ENCODE measurements around the gene SNAPIN. TPM values are rescaled to one million over a fixed set of nuclear protein-coding genes. Genes with fewer than 3 reads are reported as not detected.

Gene SNAPIN
- total RNA-seq, 1 experiment from 2014 or later: 23.4 TPM

DNA sequence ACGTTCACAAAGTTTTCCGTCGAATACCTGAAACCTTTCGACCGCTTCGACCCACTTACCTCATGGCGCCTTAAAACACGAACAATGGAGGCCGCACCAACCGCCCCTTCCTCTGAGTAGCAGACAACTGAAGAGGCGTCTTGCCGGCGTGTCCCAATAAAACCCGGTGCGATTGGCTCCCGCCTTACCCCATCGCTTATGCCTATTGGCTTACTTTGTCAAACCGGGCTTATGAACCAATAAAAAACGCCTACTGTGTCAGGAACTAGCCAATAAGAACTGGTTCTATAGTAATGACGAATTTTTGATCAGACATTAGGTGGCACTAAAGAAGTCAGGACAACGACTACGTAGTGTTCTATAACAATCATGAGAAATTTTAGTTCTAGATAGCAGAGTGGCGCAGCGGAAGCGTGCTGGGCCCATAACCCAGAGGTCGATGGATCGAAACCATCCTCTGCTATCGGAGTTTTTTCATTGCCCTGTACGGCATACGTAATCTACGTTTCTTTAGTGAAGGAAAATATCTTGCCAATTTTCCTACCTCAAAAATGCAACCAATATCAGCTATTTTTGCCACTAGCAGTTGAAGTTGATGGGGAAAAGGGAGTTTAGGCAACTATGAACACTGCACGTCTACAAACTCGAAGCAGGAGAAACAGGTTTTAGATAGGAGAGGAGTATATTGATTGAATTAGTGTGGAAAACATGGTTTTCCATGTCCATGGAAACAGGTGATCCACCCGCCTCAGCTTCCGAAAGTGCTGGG, 12.5 kb downstream of the SNAPIN start, which contains the start of gene ILF2 (continued):
- TF ChIP-seq MXD4 (CRISPR knock-in tag; IDR thresholded peaks at IDR 0.05; ENCODE audit: borderline replicate concordance): no peak
- no peak for TF ChIP-seq ARID4B (CRISPR knock-in tag; IDR thresholded peaks at IDR 0.05; ENCODE audit: borderline replicate concordance)
- no peak for TF ChIP-seq ZNF232 (CRISPR knock-in tag; IDR thresholded peaks at IDR 0.05)
- TF ChIP-seq PRDM15 (CRISPR knock-in tag; IDR thresholded peaks at IDR 0.05): 0 out of 2 replicates have a peak, but pooled peaks have one; percentile 25
- 0 out of 2 replicates have a peak, but pooled peaks have one; percentile 21 for TF ChIP-seq CREB1 (CRISPR knock-in tag; IDR thresholded peaks at IDR 0.05)
- TF ChIP-seq FOXK1 (CRISPR knock-in tag; IDR thresholded peaks at IDR 0.05): peak; percentile 74
- TF ChIP-seq, protein P1, sequence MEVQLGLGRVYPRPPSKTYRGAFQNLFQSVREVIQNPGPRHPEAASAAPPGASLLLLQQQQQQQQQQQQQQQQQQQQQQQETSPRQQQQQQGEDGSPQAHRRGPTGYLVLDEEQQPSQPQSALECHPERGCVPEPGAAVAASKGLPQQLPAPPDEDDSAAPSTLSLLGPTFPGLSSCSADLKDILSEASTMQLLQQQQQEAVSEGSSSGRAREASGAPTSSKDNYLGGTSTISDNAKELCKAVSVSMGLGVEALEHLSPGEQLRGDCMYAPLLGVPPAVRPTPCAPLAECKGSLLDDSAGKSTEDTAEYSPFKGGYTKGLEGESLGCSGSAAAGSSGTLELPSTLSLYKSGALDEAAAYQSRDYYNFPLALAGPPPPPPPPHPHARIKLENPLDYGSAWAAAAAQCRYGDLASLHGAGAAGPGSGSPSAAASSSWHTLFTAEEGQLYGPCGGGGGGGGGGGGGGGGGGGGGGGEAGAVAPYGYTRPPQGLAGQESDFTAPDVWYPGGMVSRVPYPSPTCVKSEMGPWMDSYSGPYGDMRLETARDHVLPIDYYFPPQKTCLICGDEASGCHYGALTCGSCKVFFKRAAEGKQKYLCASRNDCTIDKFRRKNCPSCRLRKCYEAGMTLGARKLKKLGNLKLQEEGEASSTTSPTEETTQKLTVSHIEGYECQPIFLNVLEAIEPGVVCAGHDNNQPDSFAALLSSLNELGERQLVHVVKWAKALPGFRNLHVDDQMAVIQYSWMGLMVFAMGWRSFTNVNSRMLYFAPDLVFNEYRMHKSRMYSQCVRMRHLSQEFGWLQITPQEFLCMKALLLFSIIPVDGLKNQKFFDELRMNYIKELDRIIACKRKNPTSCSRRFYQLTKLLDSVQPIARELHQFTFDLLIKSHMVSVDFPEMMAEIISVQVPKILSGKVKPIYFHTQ (CRISPR knock-in tag; IDR thresholded peaks at IDR 0.05): no peak
- TF ChIP-seq, protein P2, sequence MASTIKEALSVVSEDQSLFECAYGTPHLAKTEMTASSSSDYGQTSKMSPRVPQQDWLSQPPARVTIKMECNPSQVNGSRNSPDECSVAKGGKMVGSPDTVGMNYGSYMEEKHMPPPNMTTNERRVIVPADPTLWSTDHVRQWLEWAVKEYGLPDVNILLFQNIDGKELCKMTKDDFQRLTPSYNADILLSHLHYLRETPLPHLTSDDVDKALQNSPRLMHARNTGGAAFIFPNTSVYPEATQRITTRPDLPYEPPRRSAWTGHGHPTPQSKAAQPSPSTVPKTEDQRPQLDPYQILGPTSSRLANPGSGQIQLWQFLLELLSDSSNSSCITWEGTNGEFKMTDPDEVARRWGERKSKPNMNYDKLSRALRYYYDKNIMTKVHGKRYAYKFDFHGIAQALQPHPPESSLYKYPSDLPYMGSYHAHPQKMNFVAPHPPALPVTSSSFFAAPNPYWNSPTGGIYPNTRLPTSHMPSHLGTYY (CRISPR knock-in tag; IDR thresholded peaks at IDR 0.05): no peak
- TF ChIP-seq ZNF416 (CRISPR knock-in tag; IDR thresholded peaks at IDR 0.05): no peak
- TF ChIP-seq, protein P3, sequence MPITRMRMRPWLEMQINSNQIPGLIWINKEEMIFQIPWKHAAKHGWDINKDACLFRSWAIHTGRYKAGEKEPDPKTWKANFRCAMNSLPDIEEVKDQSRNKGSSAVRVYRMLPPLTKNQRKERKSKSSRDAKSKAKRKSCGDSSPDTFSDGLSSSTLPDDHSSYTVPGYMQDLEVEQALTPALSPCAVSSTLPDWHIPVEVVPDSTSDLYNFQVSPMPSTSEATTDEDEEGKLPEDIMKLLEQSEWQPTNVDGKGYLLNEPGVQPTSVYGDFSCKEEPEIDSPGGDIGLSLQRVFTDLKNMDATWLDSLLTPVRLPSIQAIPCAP (CRISPR knock-in tag; IDR thresholded peaks at IDR 0.05): no peak
- TF ChIP-seq, protein P4, sequence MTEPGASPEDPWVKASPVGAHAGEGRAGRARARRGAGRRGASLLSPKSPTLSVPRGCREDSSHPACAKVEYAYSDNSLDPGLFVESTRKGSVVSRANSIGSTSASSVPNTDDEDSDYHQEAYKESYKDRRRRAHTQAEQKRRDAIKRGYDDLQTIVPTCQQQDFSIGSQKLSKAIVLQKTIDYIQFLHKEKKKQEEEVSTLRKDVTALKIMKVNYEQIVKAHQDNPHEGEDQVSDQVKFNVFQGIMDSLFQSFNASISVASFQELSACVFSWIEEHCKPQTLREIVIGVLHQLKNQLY (CRISPR knock-in tag; IDR thresholded peaks at IDR 0.05): no peak
- TF ChIP-seq, protein P5, sequence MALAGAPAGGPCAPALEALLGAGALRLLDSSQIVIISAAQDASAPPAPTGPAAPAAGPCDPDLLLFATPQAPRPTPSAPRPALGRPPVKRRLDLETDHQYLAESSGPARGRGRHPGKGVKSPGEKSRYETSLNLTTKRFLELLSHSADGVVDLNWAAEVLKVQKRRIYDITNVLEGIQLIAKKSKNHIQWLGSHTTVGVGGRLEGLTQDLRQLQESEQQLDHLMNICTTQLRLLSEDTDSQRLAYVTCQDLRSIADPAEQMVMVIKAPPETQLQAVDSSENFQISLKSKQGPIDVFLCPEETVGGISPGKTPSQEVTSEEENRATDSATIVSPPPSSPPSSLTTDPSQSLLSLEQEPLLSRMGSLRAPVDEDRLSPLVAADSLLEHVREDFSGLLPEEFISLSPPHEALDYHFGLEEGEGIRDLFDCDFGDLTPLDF (CRISPR knock-in tag; IDR thresholded peaks at IDR 0.05): no peak
- no peak for TF ChIP-seq OVOL2 (CRISPR knock-in tag; IDR thresholded peaks at IDR 0.05; ENCODE audit: borderline replicate concordance)
- TF ChIP-seq USF1 (CRISPR knock-in tag; IDR thresholded peaks at IDR 0.05): peak; percentile 15; the same call in 1 of the 2 replicates
- peak; percentile 89 for TF ChIP-seq NFYB (CRISPR knock-in tag; conservative IDR thresholded peaks at IDR 0.05; ENCODE audit: low read depth)
- no peak for TF ChIP-seq NR3C1 (CRISPR knock-in tag; conservative IDR thresholded peaks at IDR 0.05; ENCODE audit: low read depth)
- TF ChIP-seq ZNF138 (CRISPR knock-in tag; conservative IDR thresholded peaks at IDR 0.05): no peak
- TF ChIP-seq ZNF263 (CRISPR knock-in tag; IDR thresholded peaks at IDR 0.05; ENCODE audit: low read depth): no peak
- TF ChIP-seq ZBTB43 (CRISPR knock-in tag; IDR thresholded peaks at IDR 0.05): no peak
- TF ChIP-seq SMAD4 (CRISPR knock-in tag; IDR thresholded peaks at IDR 0.05): no peak

Measured in WTC11 (cell line).